ENCODE results near the gene B3GAT2.

DNA sequence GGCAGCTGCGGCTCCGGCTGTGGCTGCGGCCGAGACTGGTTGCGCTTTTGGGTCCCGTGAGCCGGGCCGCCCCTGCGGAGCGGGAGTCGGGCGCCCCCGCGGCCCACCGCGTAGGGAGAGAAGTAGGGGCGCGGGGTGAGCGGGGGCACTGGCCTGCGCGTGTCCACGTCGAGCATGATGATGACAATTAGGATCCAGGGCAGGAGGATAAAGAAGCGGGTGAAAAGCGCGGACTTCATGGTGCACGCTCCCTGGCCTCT lies 739 bp downstream of the B3GAT2 start:
- TF ChIP-seq, protein P1, sequence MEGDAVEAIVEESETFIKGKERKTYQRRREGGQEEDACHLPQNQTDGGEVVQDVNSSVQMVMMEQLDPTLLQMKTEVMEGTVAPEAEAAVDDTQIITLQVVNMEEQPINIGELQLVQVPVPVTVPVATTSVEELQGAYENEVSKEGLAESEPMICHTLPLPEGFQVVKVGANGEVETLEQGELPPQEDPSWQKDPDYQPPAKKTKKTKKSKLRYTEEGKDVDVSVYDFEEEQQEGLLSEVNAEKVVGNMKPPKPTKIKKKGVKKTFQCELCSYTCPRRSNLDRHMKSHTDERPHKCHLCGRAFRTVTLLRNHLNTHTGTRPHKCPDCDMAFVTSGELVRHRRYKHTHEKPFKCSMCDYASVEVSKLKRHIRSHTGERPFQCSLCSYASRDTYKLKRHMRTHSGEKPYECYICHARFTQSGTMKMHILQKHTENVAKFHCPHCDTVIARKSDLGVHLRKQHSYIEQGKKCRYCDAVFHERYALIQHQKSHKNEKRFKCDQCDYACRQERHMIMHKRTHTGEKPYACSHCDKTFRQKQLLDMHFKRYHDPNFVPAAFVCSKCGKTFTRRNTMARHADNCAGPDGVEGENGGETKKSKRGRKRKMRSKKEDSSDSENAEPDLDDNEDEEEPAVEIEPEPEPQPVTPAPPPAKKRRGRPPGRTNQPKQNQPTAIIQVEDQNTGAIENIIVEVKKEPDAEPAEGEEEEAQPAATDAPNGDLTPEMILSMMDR (IDR thresholded peaks at IDR 0.05) = peak; percentile 72; the same call in 1 of the 2 replicates
- no peak for TF ChIP-seq SIN3A (IDR thresholded peaks at IDR 0.05; ENCODE audit: borderline replicate concordance, insufficient read depth, low read depth, low read length)
- TF ChIP-seq, protein P2, sequence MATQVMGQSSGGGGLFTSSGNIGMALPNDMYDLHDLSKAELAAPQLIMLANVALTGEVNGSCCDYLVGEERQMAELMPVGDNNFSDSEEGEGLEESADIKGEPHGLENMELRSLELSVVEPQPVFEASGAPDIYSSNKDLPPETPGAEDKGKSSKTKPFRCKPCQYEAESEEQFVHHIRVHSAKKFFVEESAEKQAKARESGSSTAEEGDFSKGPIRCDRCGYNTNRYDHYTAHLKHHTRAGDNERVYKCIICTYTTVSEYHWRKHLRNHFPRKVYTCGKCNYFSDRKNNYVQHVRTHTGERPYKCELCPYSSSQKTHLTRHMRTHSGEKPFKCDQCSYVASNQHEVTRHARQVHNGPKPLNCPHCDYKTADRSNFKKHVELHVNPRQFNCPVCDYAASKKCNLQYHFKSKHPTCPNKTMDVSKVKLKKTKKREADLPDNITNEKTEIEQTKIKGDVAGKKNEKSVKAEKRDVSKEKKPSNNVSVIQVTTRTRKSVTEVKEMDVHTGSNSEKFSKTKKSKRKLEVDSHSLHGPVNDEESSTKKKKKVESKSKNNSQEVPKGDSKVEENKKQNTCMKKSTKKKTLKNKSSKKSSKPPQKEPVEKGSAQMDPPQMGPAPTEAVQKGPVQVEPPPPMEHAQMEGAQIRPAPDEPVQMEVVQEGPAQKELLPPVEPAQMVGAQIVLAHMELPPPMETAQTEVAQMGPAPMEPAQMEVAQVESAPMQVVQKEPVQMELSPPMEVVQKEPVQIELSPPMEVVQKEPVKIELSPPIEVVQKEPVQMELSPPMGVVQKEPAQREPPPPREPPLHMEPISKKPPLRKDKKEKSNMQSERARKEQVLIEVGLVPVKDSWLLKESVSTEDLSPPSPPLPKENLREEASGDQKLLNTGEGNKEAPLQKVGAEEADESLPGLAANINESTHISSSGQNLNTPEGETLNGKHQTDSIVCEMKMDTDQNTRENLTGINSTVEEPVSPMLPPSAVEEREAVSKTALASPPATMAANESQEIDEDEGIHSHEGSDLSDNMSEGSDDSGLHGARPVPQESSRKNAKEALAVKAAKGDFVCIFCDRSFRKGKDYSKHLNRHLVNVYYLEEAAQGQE (IDR thresholded peaks at IDR 0.05; ENCODE audit: insufficient read depth in 1 of 2, low read depth in 2 of 2, low read length in 1 of 2) = no peak
- no peak for TF ChIP-seq POLR2AphosphoS5 (IDR thresholded peaks at IDR 0.05; ENCODE audit: low read depth, low read length)
